KBM-7 (cell line): ENCODE results near the gene ELFN1.
"Not testable (repeated sequence)": the region's sequence is repeated elsewhere in the genome, so short reads cannot be mapped to it uniquely, and the experiment has no call there.

ENCODE experiments used
- DNase-seq: peaks from one replicate; pipeline ENCODE4 v3.0.0-alpha.2; 2015
- in situ Hi-C: fragments of 300-500 bp; cut with MboI; formaldehyde crosslinking; loops from 2 replicates; pipeline ENCODE4 v1.14.3; 2020; ENCODE audit warnings: low sequenced_read_pairs, low pct_unique_long_range_greater_than_20kb, mixed read lengths

Gene ELFN1

DNA sequence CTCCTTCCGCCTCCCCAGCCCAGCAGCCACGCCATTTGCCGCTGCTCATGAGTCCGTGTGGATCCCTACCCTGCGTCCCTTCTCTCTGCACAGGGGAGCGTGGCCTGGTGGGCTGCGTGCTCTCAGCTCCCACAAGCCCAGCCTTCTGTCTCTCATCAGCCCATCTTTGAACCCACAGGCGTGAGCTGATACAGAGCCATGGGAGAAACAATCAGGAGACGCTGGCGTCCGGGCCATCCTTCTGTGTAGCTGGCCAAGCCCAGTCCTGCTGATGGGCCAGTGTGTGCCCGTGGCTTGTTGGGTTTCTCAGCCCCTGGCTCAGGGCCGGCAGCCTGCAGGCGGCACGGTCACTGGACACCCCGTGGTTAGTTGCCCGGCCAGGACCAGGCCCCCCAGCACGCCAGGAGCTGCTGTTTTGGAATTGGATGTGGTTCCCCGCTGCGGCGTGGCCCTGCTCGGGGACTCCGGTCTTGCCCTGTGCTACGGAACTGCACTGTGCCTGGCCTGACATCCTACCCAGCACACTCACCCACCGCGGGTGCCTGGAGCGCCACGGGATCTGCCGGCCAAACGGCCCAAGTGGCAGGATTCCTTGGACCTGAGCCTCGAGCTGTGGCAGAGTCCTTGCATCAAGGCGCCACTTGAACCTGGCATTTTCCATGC is 88.9 kb downstream of the ELFN1 start:
- in situ Hi-C loops: no loop called here
- DNase-seq: no peak

DNA sequence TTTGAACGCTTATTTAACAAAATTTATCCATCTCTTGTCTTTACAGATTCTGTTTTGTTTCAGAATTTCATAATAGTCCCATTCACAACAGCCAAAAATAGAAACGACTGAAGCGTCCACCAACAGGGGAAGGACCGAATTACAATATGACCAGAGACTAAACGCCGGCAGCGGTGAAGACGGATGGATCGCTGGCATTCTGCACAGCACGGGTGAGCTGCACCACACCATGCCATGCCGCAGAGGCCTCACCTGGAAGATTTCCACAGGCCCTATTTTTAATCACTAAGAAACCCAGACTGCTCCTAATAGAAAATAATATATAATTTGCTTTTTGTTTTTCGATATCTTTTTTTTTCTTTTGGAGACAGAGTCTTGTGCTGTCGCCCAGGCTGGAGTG is 91.0 kb downstream of the ELFN1 start:
- in situ Hi-C loops: no loop called here
- no peak for DNase-seq

GRCh38 chr7:1761774-1762173 is 91.7 kb downstream of the ELFN1 start:
- DNase-seq: no peak
- in situ Hi-C loops: no loop called here

- in situ Hi-C loops: no loop called here
- no peak for DNase-seq
These were observed 92.3 kb downstream of the ELFN1 start for GRCh38 chr7:1762238-1762945.

DNA sequence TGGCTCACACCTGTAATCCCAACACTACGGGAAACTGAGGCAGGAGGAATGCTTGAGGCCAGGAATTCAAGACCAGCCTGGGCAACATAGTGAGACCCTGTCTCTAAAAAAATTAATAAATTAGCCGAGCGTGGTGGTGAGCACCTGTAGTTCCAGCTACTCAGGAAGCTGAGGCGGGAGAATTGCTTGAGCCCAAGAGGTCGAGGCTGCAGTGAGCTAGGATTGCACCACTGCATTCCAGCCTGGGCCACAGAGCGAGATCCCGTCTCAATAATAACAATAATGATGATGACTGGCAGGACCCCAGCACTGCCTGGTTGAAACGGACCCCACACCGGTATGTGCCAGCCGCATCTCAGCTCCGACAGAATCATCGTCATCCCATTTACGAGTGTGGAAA is 93.0 kb downstream of the ELFN1 start:
- DNase-seq: no peak
- in situ Hi-C loops: no loop called here

DNA sequence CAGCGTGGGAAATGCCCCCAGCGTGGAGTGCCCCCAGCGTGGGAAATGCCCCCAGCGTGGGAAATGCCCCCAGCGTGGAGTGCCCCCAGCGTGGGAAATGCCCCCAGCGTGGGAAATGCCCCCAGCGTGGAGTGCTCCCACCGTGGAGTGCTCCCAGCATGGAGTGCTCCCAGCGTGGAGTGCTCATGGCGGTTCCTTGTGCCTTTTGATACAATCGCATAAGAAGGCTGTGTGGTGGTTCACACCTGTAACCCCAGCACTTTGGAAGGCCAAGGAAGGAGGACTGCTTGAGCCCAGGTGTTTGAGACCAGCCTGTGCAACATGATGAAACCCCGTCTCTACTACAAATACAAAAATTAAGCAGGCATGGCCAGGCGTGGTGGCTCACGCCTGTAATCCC is 93.8 kb downstream of the ELFN1 start:
- in situ Hi-C loops, DNase-seq: not testable (repeated sequence)

- no peak for DNase-seq
- in situ Hi-C loops: no loop called here
These were observed 95.3 kb downstream of the ELFN1 start for GRCh38 chr7:1765336-1765735.

- no peak for DNase-seq
- in situ Hi-C loops: no loop called here
These were observed 97.4 kb downstream of the ELFN1 start for GRCh38 chr7:1767524-1767923.

DNA sequence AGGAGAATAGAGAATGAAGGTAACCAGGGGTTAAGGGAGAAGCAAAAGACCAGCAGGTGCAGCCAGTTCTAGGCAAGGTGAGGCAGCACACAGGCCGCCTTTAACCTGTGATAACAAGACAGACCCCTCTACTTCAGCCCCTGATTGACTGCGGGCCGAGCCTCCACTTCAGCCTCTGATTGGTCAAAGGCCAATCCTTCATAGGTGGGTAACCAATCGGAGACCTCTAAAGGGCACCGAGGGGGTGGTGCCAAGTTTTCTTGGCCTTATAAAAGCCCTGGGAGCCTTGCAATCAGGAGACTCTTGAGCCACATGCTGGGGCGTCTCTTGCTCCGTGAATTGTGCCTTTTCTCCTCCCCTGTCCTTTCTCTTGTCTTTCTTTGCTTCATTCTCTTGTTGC is 98.8 kb downstream of the ELFN1 start:
- no peak for DNase-seq
- in situ Hi-C loops: no loop called here

- in situ Hi-C loops: no loop called here
- no peak for DNase-seq
These were observed 99.5 kb downstream of the ELFN1 start for GRCh38 chr7:1769286-1770200.

DNA sequence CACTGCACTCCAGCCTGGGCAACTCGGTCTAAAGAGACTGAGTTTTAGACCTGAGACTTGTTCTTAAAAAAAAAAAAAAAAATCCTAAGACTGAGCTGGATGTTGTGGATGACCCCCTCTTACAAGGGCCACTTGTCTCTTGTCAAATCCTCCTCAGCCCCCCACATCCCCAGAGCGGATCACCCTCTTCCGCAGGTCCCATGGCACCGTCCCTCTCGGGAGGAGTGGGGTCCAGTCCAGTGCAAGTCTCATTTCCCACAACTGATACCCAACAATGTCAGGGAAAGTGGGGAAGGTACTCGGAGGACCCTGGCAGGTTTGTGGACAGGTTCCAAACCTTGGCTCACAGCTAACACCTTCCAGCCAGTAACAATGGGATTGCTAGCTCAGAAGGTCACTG is 100.3 kb downstream of the ELFN1 start:
- in situ Hi-C loops: no loop called here
- DNase-seq: no peak

- in situ Hi-C loops: no loop called here
- no peak for DNase-seq
These were observed 105.3 kb downstream of the ELFN1 start for GRCh38 chr7:1775389-1775788.

- in situ Hi-C loops: no loop called here
- no peak for DNase-seq
These were observed 107.0 kb downstream of the ELFN1 start for GRCh38 chr7:1777122-1777521.

DNA sequence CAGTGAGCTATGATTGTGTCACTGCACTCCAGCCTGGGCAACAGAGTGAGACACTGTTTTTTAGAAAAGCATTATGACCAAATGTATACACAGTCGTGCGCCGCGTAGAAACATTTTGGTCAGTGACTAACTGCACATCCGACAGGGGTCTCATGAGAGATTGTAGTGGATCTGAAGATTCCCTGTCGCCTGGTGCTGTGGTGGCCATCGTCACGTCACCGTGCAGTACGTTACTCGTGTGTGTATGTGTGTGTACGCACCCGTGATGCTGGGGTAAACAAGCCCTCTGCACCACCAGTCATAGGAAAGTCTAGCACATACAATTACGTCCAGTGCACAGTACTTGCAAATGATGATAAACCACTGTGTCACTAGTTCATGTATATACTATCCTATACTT is 109.4 kb downstream of the ELFN1 start:
- in situ Hi-C loops: no loop called here
- no peak for DNase-seq

GRCh38 chr7:1781369-1781768 is 111.3 kb downstream of the ELFN1 start:
- no peak for DNase-seq
- in situ Hi-C loops: no loop called here

DNA sequence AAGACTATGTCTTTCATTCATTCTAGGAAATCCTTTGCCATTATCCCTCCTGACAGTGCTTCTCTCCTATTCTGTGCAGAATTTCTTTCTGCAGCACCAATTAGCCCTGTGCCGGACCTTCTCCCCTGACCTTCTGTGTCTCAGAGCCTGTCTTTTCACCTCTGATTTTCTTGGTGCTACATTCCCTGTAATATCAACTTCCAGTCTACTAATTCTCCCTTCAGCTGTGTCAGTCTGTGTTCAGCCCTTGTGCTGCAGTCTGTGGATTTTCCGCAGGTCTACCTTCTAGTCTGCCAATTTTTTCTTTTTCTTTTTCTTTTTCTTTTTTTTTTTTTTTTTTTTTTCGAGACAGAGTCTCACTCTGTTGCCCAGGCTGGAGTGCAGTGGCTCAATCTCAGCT is 115.8 kb downstream of the ELFN1 start:
- in situ Hi-C loops: no loop called here
- DNase-seq: no peak

DNA sequence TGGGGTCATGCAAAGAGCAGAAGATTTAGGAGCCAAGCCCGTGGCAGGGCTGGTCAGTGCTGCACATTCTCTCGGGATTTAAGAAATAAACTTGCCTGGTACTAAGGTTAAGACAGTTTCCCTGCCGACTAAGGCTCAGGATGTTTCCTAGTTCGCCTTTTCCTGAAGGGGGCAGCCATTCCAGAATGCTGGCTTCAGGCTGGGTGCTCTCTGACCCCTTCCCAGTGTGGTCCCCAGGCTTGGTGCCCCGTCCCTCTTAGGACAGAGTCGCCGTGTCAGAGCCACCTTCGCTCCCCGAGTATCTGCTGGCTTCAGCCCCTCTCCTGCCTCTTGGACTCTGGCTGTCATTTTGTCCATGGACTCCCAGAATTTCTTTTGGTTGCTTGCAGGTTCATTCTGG is 117.2 kb downstream of the ELFN1 start:
- in situ Hi-C loops: no loop called here
- no peak for DNase-seq

- no peak for DNase-seq
- in situ Hi-C loops: no loop called here
These were observed 117.7 kb downstream of the ELFN1 start for GRCh38 chr7:1787681-1788235.

- peak; percentile 75 for DNase-seq
- in situ Hi-C loops: no loop called here
These were observed 124.9 kb downstream of the ELFN1 start for GRCh38 chr7:1794888-1795542.
